Fibroblast of lung (primary cell): ENCODE measurements around the gene CPA1. TPM values are rescaled to one million over a fixed set of nuclear protein-coding genes. Genes with fewer than 3 reads are reported as not detected.

ENCODE experiments used
- DNase-seq, 2 donors: peaks; one replicate each; pipeline versions ENCODE4 v3.0.0 to v3.0.0-alpha.2; 2010; ENCODE audit warnings: low read depth in 2 of 2
- H2AFZ ChIP-seq: 2 replicates; pipeline ENCODE4 v1.5.1; 2012; ENCODE audit warnings: low read length, control low read depth, inconsistent platforms
- H3K27ac ChIP-seq: 2 replicates; pipeline ENCODE4 v1.5.1; 2011; ENCODE audit warnings: low read length, control low read depth; ENCODE audit not compliant: insufficient read depth
- H3K27me3 ChIP-seq: 2 replicates; pipeline ENCODE4 v1.5.1; 2011; ENCODE audit warnings: mild to moderate bottlenecking, low read length; ENCODE audit not compliant: control insufficient read depth, insufficient read depth
- H3K36me3 ChIP-seq: 2 replicates; pipeline ENCODE4 v1.5.1; 2011; ENCODE audit warnings: low read length; ENCODE audit not compliant: control insufficient read depth, insufficient read depth
- H3K4me1 ChIP-seq: 2 replicates; pipeline ENCODE4 v1.5.1; 2011; ENCODE audit warnings: low read length; ENCODE audit not compliant: control insufficient read depth, insufficient read depth; ENCODE audit errors: extremely low read depth
- H3K4me2 ChIP-seq: 2 replicates; pipeline ENCODE4 v1.5.1; 2011; ENCODE audit warnings: low read length, control low read depth; ENCODE audit not compliant: insufficient read depth; ENCODE audit errors: extremely low read depth
- H3K4me3 ChIP-seq, 4 experiments: fragments of 200-600 bp in 1 of 4; sonication (generic) in 1 of 4; replicated peaks in 1 of 4; 2 replicates each; pipeline ENCODE4 v1.5.1; 2011 to 2016; ENCODE audit warnings: low read length in 4 of 4, low read depth in 3 of 4, mild to moderate bottlenecking in 3 of 4, control low read depth in 2 of 4, inconsistent platforms in 1 of 4, mixed read lengths in 1 of 4; ENCODE audit not compliant: insufficient read depth in 1 of 4; ENCODE audit errors: control extremely low read depth in 1 of 4
- H3K79me2 ChIP-seq: 2 replicates; pipeline ENCODE4 v1.5.1; 2012; ENCODE audit warnings: mild to moderate bottlenecking, low read length, inconsistent platforms; ENCODE audit not compliant: control insufficient read depth, insufficient read depth
- H3K9ac ChIP-seq: 2 replicates; pipeline ENCODE4 v1.5.1; 2011; ENCODE audit warnings: mild to moderate bottlenecking, low read length, control low read depth; ENCODE audit not compliant: insufficient read depth
- H3K9me3 ChIP-seq: 2 replicates; pipeline ENCODE4 v1.5.1; 2012; ENCODE audit warnings: low read depth, low read length; ENCODE audit not compliant: control insufficient read depth, insufficient read depth
- H4K20me1 ChIP-seq: 2 replicates; pipeline ENCODE4 v1.5.1; 2011; ENCODE audit warnings: low read length; ENCODE audit not compliant: control insufficient read depth, insufficient read depth; ENCODE audit errors: extremely low read depth
- EZH2 ChIP-seq: IDR thresholded peaks from 2 replicates; pipeline ENCODE4 v1.5.1; 2012; ENCODE audit warnings: low read length, control low read depth, mild to moderate bottlenecking; ENCODE audit errors: missing control alignments
- polyA plus RNA-seq, 2 donors: library from polyadenylated mRNA; depleted of rRNA in 1 of 2; stranded (reverse) in 1 of 2; unstranded in 1 of 2; fragments of >200 nt; gene quantifications; 2 replicates each; pipeline ENCODE4 v1.2.1, GENCODE V29; 2011 to 2012; ENCODE audit warnings: missing spikeins in 1 of 2
- total RNA-seq: library from RNA; depleted of rRNA; stranded (reverse); fragments of >200 nt; gene quantifications from 2 replicates; pipeline ENCODE4 v1.2.1, GENCODE V29; 2014
- TF ChIP-seq, protein P1 (sequence below), 2 donors: IDR thresholded peaks in 1 of 2; conservative IDR thresholded peaks in 1 of 2; 1 replicate in 1 of 2; 2 replicates in 1 of 2; pipeline ENCODE4 v1.5.1; 2011 to 2012; ENCODE audit warnings: low read length in 2 of 2, control low read depth in 1 of 2, inconsistent platforms in 1 of 2, low read depth in 1 of 2, mild to moderate bottlenecking in 1 of 2

CPA1 gene
- total and polyA plus RNA-seq, 2 donors (not counting 1 experiment from before 2014, with no cell fraction given): under 0.01 to 0.12 TPM

DNA sequence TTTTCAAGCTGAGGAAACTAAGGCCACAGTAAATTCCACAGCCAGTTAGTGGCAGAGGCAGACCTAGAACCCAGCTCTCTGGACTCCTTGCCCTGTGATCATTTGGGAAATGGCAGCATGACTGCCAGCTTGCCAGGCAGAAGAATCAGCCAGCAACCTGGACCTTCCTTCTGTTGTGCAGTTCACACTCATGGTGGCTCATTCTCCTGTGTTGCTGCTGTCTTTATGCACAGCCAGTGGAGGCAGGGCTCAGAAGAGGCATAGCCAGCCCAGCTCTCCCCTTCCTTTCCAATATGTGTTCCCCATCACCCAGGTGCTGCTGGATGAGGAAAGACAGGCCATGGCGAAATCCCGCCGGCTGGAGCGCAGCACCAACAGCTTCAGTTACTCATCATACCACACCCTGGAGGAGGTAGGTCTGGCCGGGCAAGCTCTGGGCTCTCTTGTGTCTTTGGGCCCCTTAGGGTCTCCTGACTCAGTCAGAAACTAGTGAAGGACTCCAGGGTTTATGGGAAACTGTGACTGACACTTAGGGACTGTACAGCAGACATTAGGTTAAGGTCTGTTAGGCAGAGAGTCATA lies 20.9 kb upstream of the CPA1 start:
- Histone ChIP-seq H2AFZ (no peak overlapping the region), H3K27me3 (no peaks in the 10 kb centered on the region), H3K4me1 (peaks cover 17% of the 10 kb centered on the region), H3K27ac (no peak overlapping the region), H3K4me2 (no peak overlapping the region), H3K4me3 (no peak overlapping the region), H3K36me3 (no peaks in the 10 kb centered on the region), H3K9me3 (no peaks in the 10 kb centered on the region), H4K20me1 (no peaks in the 10 kb centered on the region), H3K79me2 (no peaks in the 10 kb centered on the region), H3K9ac (no peak overlapping the region)
- DNase-seq: no peak
- no peak for TF ChIP-seq EZH2
- TF ChIP-seq, protein P1, sequence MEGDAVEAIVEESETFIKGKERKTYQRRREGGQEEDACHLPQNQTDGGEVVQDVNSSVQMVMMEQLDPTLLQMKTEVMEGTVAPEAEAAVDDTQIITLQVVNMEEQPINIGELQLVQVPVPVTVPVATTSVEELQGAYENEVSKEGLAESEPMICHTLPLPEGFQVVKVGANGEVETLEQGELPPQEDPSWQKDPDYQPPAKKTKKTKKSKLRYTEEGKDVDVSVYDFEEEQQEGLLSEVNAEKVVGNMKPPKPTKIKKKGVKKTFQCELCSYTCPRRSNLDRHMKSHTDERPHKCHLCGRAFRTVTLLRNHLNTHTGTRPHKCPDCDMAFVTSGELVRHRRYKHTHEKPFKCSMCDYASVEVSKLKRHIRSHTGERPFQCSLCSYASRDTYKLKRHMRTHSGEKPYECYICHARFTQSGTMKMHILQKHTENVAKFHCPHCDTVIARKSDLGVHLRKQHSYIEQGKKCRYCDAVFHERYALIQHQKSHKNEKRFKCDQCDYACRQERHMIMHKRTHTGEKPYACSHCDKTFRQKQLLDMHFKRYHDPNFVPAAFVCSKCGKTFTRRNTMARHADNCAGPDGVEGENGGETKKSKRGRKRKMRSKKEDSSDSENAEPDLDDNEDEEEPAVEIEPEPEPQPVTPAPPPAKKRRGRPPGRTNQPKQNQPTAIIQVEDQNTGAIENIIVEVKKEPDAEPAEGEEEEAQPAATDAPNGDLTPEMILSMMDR (conservative IDR thresholded peaks at IDR 0.05 in 1 of 2, IDR thresholded peaks at IDR 0.05 in 1 of 2; ENCODE audit: low read depth in 1 of 2, low read length in 2 of 2): no peak

DNA sequence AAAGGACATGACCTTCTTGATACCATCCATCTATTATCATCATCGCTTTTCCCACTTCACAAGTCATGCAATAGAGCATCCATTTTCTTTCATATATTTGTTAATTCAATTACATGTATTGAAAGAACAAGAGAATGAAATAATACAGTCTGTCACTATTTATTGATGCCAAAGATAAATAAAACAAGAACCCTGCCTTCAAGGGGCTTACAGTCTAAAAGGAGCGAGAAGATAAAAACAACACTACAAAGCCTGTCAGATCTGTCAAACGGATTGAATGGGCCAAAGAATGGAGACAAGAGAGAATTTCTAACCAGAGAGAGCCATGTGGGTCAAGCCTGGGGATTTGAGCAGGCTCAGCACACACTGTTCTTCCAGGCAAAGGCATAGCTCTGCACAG lies 19.8 kb upstream of the CPA1 start:
- DNase-seq: no peak
- no peak overlapping the region for H2AFZ ChIP-seq
- no peak overlapping the region for H3K9ac ChIP-seq
- H3K4me2 ChIP-seq: no peak overlapping the region
- H3K4me1 ChIP-seq: peaks cover 17% of the 10 kb centered on the region
- TF ChIP-seq, protein P1 (conservative IDR thresholded peaks at IDR 0.05 in 1 of 2, IDR thresholded peaks at IDR 0.05 in 1 of 2; ENCODE audit: low read depth in 1 of 2, low read length in 2 of 2): no peak
- TF ChIP-seq EZH2: no peak
- no peak overlapping the region for H3K4me3 ChIP-seq
- H3K36me3 ChIP-seq: no peaks in the 10 kb centered on the region
- H3K9me3 ChIP-seq: no peaks in the 10 kb centered on the region
- no peaks in the 10 kb centered on the region for H4K20me1 ChIP-seq
- no peak overlapping the region for H3K27ac ChIP-seq
- no peaks in the 10 kb centered on the region for H3K79me2 ChIP-seq
- H3K27me3 ChIP-seq: no peaks in the 10 kb centered on the region

DNA sequence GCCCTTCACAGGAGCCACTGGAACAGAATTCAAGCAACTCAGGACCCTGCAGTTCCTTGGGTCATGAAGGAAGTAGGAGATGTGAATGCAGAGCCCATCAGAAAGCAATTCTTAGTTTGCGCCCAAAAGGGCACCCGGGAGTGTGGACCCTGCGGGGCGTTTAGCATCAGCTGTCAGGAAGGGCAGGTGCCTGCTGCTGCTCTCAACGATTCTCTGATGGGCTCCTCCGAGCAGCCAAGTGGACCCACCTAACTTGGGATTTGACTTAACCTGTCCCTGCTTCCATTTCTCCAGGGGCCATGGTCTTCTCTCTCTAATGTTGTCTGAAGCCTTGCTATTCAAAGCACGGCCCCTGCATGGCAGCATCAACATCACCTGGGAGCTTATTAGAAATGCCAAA lies 18.6 kb upstream of the CPA1 start:
- Histone ChIP-seq H2AFZ (no peak overlapping the region), H3K27ac (no peak overlapping the region), H3K4me1 (peaks cover 17% of the 10 kb centered on the region), H4K20me1 (no peaks in the 10 kb centered on the region), H3K4me2 (no peak overlapping the region), H3K9me3 (no peaks in the 10 kb centered on the region), H3K4me3 (no peak overlapping the region), H3K79me2 (no peaks in the 10 kb centered on the region), H3K36me3 (no peaks in the 10 kb centered on the region), H3K9ac (no peak overlapping the region), H3K27me3 (no peaks in the 10 kb centered on the region)
- no peak for DNase-seq
- TF ChIP-seq EZH2: no peak
- TF ChIP-seq, protein P1 (conservative IDR thresholded peaks at IDR 0.05 in 1 of 2, IDR thresholded peaks at IDR 0.05 in 1 of 2; ENCODE audit: low read depth in 1 of 2, low read length in 2 of 2): no peak
